Epithelial cell of prostate (primary cell): ENCODE results near the gene ZCCHC14.
"Not testable (repeated sequence)": the region's sequence is repeated elsewhere in the genome, so short reads cannot be mapped to it uniquely, and the experiment has no call there.

ENCODE experiments used
- DNase-seq: peaks from one replicate; pipeline ENCODE4 v3.0.0-alpha.2; 2011; ENCODE audit warnings: low read depth, low spot score
- H3K27ac ChIP-seq: fragments of 450-650 bp; 2 replicates; pipeline ENCODE4 v1.5.1; 2017; ENCODE audit warnings: mild to moderate bottlenecking

ZCCHC14 gene

DNA sequence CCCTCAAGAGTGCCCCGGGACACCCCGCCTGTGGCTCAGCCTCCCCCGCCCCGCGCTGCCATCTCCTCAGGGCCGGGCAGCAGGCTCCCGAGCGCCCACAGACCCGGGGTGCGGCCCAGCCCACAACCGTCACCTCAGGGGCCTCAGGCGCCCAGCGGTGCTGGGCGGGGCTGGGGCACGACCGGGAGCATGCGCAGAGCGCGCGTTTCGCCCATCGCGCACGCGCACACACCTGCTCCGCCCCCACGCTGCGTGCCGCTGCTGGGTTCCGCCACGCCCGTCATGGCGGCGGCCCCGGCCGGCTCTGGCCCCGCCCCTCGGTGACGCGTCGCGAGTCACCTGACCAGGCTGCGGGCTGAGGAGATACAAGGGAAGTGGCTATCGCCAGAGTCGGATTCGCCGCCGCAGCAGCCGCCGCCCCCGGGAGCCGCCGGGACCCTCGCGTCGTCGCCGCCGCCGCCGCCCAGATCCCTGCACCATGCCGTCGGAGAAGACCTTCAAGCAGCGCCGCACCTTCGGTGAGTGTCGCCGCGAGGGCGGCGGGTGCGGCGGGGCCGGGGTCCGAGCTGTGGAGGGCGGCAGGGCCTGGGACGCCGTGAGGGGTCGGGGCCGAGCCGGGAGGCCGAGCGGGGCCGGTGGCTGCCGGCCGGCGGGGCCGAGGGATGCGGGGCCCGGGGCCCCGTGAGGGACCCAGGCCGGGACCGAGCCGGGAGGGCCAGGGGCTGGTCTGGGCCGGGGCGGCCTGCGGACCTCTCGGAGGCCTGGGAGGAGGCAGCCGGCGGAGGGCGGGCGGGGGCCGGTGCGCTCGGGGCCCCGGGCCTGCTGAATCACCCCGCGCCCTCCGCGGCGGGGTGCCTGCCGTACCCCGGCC lies 100.6 kb downstream of the ZCCHC14 start, which contains the start of gene MAP1LC3B:
MAP1LC3B (plus strand) TSS at position 387 of the 871 bp plus-strand sequence; CDS start at position 479, 92 bp downstream.
- DNase-seq, result peak; percentile 71
- peak within 1 kb of the TSS; percentile 96 for H3K27ac ChIP-seq

GRCh38 chr16:87391324-87391949 lies 101.4 kb downstream of the ZCCHC14 start:
- no peak for DNase-seq
- peak overlapping the region; percentile 96 for H3K27ac ChIP-seq

DNA sequence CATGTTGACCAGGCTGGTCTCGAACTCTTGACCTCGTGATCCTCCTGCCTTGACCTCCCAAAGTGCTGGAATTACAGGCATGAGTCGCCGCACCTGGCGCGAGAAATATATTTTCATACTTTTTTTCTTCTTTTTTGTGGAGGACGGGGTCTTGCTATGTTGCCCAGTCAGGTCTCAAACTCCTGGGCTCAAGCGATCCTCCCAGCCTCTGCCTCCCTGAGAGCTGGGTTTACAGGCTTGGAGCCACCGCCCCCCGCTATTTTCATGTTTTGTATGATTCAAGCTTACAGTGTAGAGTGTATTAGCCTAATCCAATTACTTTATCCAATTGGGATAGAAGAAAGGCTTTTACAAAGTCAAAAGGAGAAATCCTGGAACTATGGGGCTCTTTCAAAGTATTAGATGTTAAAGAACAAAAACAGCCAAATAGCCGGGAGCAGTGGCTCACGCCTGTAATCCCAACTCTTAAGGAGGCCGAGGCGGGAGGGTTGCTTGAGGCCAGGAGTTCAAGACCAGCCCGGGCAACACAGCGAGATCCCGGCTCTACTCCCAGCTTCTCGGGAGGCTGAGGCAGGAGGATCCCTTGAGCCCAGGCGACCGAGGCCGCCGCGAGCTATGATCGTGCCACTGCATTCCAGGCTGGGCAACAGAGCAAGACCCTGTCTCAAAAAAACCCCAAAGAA lies 102.0 kb downstream of the ZCCHC14 start:
- DNase-seq, result no peak
- peak overlapping the region; percentile 96 for H3K27ac ChIP-seq

GRCh38 chr16:87389914-87390313 lies 102.9 kb downstream of the ZCCHC14 start:
- peak overlapping the region; percentile 96 for H3K27ac ChIP-seq
- DNase-seq, result not testable (repeated sequence)

DNA sequence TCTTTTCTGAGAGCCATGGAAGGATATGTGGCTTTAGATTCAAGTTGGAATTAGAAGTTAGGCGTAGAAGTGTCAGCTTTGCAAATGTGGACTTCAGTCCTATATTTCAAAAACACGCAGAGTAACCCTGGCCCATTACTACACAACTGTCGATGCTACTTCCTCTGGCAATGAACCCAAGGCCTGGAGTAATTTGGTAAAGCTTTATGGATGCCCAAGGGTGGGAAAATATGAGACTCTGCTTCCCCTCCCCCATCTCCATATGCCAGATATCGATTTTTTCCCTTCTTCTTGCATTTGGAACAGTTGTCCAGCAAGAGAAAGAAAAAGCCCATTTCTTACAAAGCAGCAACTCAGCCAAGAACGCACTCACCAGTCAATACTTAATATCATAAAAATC lies 103.6 kb downstream of the ZCCHC14 start:
- DNase-seq, result no peak
- H3K27ac ChIP-seq, result peak overlapping the region; percentile 96

DNA sequence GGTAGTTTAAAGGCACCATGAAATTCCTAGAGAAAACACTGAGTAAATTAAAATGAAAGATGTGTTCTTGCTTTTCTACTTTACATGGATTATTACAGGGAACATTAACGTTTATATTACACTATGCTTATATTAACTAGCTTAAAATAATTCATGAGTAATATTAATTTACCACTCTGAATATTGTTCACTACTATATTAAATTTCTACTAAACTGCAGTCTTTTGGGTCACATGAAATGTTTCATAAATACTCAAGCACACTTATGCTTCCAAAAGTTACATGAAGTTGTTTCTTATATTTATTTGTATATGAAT lies 104.0 kb downstream of the ZCCHC14 start:
- DNase-seq, result no peak
- peak overlapping the region; percentile 96 for H3K27ac ChIP-seq

DNA sequence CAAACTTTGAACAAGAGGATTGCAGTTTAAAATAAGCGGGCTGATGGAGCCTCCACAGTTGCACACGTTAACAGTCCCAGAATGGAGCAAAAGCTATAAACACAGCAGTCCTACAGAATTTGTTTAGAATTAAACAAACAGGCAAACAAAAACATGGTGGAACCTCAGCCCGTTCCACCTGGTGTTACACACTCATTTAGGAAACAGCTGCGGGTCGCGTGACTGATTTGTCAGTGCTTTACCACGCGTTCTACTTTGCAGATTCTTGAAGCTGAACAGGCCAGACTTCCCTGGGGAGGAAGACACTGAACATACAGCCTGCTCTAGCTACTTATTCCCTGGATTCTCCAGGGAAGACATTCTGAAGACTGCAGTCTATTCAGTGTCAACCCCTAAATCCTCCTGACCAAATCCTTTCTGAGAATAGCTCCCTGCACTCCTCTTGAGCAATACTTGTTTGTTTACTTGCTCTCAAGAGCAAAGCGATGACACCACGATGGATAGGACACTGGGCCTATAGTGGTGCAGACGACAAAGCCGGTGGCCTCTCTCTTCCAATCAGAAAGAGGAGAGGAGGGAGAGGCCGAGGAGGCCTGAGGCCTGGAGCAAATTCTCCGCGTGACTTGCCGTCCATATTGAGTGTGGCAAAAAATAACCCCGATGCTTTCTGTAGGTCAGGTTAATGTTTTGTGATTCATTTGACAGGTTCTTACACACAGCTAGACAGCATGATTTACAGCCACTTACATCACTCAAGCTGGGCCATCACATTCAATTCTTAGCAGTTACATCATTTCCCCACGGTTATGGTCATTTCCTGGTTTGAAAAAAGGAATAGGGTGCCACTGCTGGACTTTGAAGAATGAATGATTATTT lies 104.6 kb downstream of the ZCCHC14 start:
- H3K27ac ChIP-seq, result peak overlapping the region; percentile 96
- DNase-seq, result peak; percentile 99

DNA sequence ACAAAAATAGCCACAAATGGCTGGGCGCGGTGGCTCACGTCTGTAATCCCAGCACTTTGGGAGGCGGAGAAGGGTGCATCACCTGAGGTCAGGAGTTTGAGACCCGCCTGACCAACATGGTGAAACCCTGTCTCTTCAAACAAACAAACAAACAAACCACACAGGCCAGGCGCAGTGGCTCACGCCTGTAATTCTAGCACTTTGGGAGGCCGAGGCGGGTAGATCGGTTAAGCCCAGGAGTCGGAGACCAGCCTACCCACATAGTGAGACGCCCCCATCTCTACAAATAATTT lies 108.0 kb downstream of the ZCCHC14 start:
- H3K27ac ChIP-seq, result peak overlapping the region; percentile 80

GRCh38 chr16:87384162-87384874 lies 108.5 kb downstream of the ZCCHC14 start:
- DNase-seq, result no peak
- H3K27ac ChIP-seq, result peak overlapping the region; percentile 80

More for the DNA sequence above, 108.0 kb downstream of the ZCCHC14 start:
- DNase-seq, result not testable (repeated sequence)

DNA sequence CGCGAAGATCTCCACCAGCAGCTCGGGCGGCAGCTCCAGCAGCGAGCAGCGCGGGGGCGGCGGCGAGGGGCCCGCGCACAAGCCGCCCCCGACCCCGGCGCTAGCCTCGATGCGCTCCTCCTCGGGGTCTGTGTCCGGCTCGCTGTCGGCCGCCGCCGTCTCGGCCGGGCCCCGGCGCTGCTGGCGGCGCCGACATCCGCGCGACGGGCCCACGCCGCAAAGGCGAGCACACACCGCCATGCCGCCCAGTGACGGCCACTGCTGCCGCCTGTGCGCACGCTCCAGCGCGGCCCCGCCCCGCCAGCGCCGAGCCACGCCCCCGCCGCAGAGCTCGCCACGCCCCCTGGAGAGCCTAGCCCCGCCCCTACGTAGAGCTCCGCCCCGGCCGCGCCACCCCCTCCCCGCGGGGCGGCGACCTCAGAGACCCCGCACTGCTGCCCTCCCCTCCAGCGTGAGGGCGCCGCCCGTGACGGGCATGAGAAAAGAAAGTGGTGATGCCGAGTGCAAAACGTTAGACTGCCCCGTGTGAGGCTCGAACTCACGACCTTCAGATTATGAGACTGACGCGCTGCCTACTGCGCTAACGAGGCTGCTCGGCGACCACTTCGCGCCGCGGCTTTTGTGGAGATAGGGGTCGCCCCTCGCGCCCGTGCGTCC lies 109.2 kb downstream of the ZCCHC14 start, which contains the start of gene FBXO31:
FBXO31 (minus strand) TSS at position 272 of the 657 bp plus-strand sequence; CDS start at position 240, 32 bp downstream.
- H3K27ac ChIP-seq, result peak within 1 kb of the TSS; percentile 80
- peak; percentile 66 for DNase-seq

DNA sequence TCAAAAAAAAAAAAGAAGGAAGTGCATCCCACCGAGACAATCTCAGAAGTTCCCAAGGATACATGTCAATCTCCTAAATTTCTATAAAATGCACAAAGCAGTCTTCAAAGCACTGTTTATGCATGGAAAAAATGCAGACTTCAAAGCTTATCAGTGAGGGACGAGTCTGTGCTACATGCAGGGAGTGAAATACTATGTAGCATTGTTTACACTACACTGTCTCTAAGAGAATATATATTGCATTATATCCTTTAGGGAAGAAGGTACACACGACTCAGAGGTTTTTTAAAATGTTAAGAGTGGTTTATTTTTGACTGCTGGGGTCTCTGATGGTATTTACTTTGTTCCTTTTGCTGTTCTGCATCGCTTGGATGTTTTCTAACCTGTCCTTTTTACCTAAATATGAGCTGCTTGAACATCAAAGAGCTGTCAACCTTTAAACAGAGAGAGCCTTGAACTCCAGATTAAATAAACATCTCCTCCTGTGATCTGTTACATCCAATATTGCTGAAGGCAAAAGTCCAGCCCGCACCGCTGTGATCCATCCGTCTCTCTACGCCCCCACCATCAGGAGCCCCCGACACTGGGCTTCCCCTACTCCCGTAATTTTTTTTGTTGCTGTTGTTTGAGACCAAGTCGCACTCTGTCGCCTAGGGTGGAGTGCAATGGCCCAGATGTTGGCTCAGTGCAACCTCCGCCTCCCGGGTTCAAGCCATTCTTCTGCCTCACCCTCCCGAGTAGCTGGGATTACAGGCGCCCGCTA lies 110.6 kb downstream of the ZCCHC14 start:
- no peak for DNase-seq

DNA sequence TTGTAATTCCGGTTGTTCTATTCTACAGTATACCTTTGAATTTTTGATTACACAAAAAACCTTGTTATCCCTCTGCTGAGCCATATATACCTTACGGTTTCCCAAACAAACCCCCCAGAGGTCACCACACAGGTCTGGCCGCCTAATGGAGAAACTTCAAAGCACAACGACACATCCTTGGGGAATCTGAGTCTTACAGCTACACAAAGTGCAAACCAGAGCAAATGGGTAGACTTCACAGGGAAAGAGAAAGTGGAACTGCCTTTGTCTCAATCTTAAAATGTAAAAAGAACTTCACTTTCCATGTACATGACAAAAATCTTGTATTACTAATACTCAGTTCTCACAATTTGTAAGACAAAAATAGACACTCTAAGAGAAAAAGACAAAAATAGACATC lies 111.9 kb downstream of the ZCCHC14 start:
- no peak for DNase-seq
- no peak overlapping the region for H3K27ac ChIP-seq

More for the DNA sequence above, 110.6 kb downstream of the ZCCHC14 start:
- H3K27ac ChIP-seq, result peak overlapping the region; percentile 80

- no peak for DNase-seq
Observed at GRCh38 chr16:87380403-87380802, 112.4 kb downstream of the ZCCHC14 start.

DNA sequence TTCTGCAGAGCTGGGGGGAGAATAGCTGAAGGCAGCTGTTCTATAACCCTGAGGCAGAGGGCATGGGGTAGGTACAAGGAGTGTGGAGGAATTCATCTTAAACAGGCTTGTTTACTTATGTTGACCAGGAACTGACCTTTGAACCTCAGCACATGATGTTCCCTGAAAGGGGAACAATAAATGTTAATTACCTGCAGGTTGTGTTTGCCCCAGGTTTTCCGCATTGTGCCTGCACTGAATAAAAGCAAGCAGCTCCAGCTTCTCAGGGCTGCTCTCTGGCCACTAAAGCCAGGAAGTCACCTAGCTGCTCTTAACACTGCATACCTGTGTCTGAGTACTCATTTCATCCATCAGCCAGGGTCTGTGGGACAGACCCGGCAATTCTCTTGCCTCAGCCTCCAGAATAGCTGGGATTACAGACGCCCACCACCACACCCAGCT lies 113.5 kb downstream of the ZCCHC14 start:
- DNase-seq, H3K27ac ChIP-seq: not testable (repeated sequence)

More at GRCh38 chr16:87380403-87380802, 112.4 kb downstream of the ZCCHC14 start:
- no peak overlapping the region for H3K27ac ChIP-seq

DNA sequence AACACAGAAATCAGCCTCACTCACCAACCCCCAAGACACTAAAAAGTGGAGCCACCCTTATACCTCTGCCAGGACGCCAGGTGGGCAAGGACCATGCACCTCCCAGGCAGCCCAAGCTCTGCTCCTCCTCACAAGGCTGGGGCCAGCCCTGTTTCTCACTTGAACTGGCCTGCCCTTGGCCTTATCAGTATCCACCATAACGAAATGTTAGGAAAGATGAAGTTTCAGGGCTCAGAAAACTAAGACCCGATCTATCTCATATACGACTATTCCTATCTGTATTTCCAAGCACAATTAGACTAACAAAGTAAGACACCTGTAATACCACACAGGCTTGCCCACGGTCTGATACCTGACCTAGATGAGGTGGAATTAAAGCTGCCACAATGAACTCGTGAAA lies 116.2 kb downstream of the ZCCHC14 start:
- peak overlapping the region; percentile 81 for H3K27ac ChIP-seq
- no peak for DNase-seq

DNA sequence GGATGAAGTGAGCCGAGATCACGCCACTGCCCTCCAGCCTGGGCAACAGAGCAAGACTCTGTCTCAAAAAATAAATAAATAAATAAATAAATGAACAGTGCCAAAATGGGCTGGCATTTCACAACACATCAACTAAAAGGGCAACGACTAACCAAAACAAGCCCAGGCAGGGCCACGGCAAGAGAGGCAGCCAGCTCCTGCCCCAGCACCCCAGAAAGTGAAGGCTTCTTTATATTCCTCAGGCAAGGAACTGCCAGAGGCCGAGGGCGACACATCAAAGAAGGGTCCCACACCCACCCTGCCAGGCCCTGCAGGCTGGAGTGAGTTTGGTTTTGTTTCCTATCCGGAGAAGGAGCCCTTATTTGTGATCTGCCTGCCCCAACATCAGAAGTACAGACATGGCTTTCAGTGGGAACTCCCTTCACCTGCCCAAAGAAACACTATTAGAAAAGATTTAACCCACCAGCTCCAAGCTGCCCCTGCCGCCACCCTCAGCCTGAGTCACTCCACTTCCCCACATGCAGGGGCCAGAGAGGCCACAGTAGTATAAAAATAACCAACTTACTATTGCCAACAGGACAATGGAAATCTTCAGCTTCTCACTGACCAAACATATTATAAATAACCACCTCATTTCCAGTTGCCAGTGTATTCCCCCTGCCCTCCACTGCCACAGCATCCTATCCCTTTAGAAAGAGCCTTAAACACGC lies 117.2 kb downstream of the ZCCHC14 start:
- peak overlapping the region; percentile 81 for H3K27ac ChIP-seq
- DNase-seq, result no peak

GRCh38 chr16:87374313-87374712 lies 118.5 kb downstream of the ZCCHC14 start:
- no peak for DNase-seq

More at GRCh38 chr16:87374313-87374712, 118.5 kb downstream of the ZCCHC14 start:
- H3K27ac ChIP-seq, result no peak overlapping the region
